ENCODE measurements around the gene FBP1. TPM values are rescaled to one million over a fixed set of nuclear protein-coding genes. Genes with fewer than 3 reads are reported as not detected.

The FBP1 gene
- total RNA-seq, 1 experiment from 2014 or later: 1.9 TPM

DNA sequence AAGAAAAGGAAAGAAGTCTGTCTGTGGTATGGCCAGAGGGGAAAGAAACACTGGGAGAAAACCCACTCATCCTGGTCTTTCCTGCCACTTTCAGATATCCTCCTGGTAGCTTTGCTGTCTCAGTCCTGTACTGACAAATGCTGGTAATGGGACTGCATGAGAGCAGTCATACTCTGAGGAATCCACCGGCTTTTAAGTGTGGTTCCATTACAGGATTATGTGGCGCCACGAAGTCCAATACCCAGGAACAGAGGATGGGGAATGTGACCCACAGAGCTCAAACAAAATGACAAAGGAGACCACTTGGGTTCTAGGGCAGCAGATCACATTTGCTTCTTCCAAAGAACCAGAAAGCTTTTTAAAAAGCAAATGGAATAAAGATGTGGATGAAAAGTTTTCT, 26.3 kb upstream of the FBP1 start:
- H2BK20ac ChIP-seq (ENCODE audit: low read depth, low read length, poor library complexity, severe bottlenecking): no peak overlapping the region
- no peaks in the 10 kb centered on the region for H3K79me2 ChIP-seq (ENCODE audit: insufficient read depth, low read length)
- H3K36me3 Mint-ChIP-seq (ENCODE audit: insufficient read depth in 1 of 3, low read depth in 3 of 3): no peaks in the 10 kb centered on the region
- no peak overlapping the region for H2BK120ac ChIP-seq (ENCODE audit: low read depth, low read length, poor library complexity, severe bottlenecking)
- no peaks in the 10 kb centered on the region; the same call in 1 of the 2 replicates for H3K4me1 ChIP-seq (ENCODE audit: insufficient read depth, low read length)
- no peak overlapping the region for H4K8ac ChIP-seq (replicated peaks; ENCODE audit: insufficient read length, low read depth, low read length)
- no peak overlapping the region for H3K9ac ChIP-seq (ENCODE audit: extremely low read depth, insufficient read length, low read length)
- TF ChIP-seq, protein P1, sequence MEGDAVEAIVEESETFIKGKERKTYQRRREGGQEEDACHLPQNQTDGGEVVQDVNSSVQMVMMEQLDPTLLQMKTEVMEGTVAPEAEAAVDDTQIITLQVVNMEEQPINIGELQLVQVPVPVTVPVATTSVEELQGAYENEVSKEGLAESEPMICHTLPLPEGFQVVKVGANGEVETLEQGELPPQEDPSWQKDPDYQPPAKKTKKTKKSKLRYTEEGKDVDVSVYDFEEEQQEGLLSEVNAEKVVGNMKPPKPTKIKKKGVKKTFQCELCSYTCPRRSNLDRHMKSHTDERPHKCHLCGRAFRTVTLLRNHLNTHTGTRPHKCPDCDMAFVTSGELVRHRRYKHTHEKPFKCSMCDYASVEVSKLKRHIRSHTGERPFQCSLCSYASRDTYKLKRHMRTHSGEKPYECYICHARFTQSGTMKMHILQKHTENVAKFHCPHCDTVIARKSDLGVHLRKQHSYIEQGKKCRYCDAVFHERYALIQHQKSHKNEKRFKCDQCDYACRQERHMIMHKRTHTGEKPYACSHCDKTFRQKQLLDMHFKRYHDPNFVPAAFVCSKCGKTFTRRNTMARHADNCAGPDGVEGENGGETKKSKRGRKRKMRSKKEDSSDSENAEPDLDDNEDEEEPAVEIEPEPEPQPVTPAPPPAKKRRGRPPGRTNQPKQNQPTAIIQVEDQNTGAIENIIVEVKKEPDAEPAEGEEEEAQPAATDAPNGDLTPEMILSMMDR (conservative IDR thresholded peaks at IDR 0.05): no peak
- no peaks in the 10 kb centered on the region for H3K9me3 ChIP-seq (ENCODE audit: control insufficient read depth, low read depth, low read length)
- no peak overlapping the region for H3K18ac ChIP-seq (ENCODE audit: insufficient read length, low read depth, low read length)
- no peak overlapping the region for H2BK12ac ChIP-seq (ENCODE audit: insufficient read length, low read depth, low read length)
- no peak overlapping the region for H4K5ac ChIP-seq (ENCODE audit: insufficient read length, low read depth, low read length)
- H3K27ac ChIP-seq (ENCODE audit: insufficient read length, low read depth, low read length): no peak overlapping the region
- peaks cover 0 to 2% of the 10 kb centered on the region in 2 experiments; a peak in 2 of 5 replicates for H3K9me3 Mint-ChIP-seq
- H3K56ac ChIP-seq (ENCODE audit: insufficient read length, low read depth, low read length): no peak overlapping the region
- no peak overlapping the region for H3K14ac ChIP-seq (ENCODE audit: insufficient read depth, low read length)
- H3K4ac ChIP-seq (ENCODE audit: low read depth, low read length): no peak overlapping the region
- H4K20me1 ChIP-seq (ENCODE audit: control insufficient read depth, insufficient read depth, insufficient read length): no peaks in the 10 kb centered on the region
- no CpG with 5 or more reads among the region's 3 CpGs for WGBS (ENCODE audit: extremely low coverage, insufficient read length, low lambda C conversion rate)
- H3K4me2 ChIP-seq (ENCODE audit: insufficient read depth, insufficient read length, low read length): no peak overlapping the region
- no peaks in the 10 kb centered on the region; the same call in 1 of the 2 replicates for H3K27me3 ChIP-seq (ENCODE audit: insufficient read depth, low read length)
- H3K4me3 Mint-ChIP-seq: no peak overlapping the region
- no peak overlapping the region for H3T11ph ChIP-seq (ENCODE audit: low read length)
- H3K79me1 ChIP-seq (ENCODE audit: insufficient read depth, low read depth, low read length, poor library complexity, severe bottlenecking): no peaks in the 10 kb centered on the region
- DNase-seq: no peak
- peaks cover 3% of the 10 kb centered on the region for H3K27me3 Mint-ChIP-seq (ENCODE audit: low read depth)
- no peak overlapping the region for H2BK5ac ChIP-seq (ENCODE audit: insufficient read length, low read length)
- H2AFZ ChIP-seq (ENCODE audit: low read length): no peak overlapping the region
- no peak overlapping the region for H2BK15ac ChIP-seq (ENCODE audit: low read depth, low read length)
- H4K91ac ChIP-seq (ENCODE audit: insufficient read length, low read depth, low read length): no peak overlapping the region
- no peak overlapping the region for H2AK5ac ChIP-seq (ENCODE audit: insufficient read length, low read length)
- H3K23me2 ChIP-seq (ENCODE audit: insufficient read length, low read depth, low read length, poor library complexity, severe bottlenecking): no peaks in the 10 kb centered on the region
- H3K27ac Mint-ChIP-seq: no peak overlapping the region; a peak in 1 of 7 replicates
- no peak overlapping the region for H3K23ac ChIP-seq (ENCODE audit: insufficient read length, low read depth, low read length)
- H3K4me1 Mint-ChIP-seq: peaks cover 4 to 6% of the 10 kb centered on the region in 2 experiments

All from H9 (cell line).